ENCODE measurements around the gene PRPH. TPM values are rescaled to one million over a fixed set of nuclear protein-coding genes. Genes with fewer than 3 reads are reported as not detected.
"Not testable (repeated sequence)": the region's sequence is repeated elsewhere in the genome, so short reads cannot be mapped to it uniquely, and the experiment has no call there.

The PRPH gene
- total and polyA plus RNA-seq, 2 experiments from 2014 or later = not detected

GRCh38 chr12:49274396-49275069 is 20.4 kb upstream of the PRPH start:
- Histone ChIP-seq H3K36me3 (ENCODE audit: low read depth) (peaks cover 42% of the 10 kb centered on the region), H3K79me2 (ENCODE audit: insufficient read depth) (peaks cover 25% of the 10 kb centered on the region), H4K20me1 (ENCODE audit: insufficient read depth) (peaks cover 18% of the 10 kb centered on the region; the same call in 1 of the 2 replicates), H3K4me2 (ENCODE audit: unreplicated experiment) (no peak overlapping the region), H3K9me2 (ENCODE audit: insufficient read depth) (no peaks in the 10 kb centered on the region), H2AFZ (no peak overlapping the region), H3K27me3 (replicated peaks; ENCODE audit: insufficient read depth) (no peaks in the 10 kb centered on the region), H3K4me1 (ENCODE audit: insufficient read depth) (peaks cover 8% of the 10 kb centered on the region), H3K4me3 (no peak overlapping the region), H3K27ac (no peak overlapping the region), H3K9me3 (ENCODE audit: low read depth) (no peaks in the 10 kb centered on the region), H3F3A (ENCODE audit: insufficient read depth) (peaks cover 62% of the 10 kb centered on the region), H3K9ac (no peak overlapping the region)
- no peak for TF ChIP-seq EZH2 (IDR thresholded peaks at IDR 0.05; ENCODE audit: insufficient read depth, poor library complexity, severe bottlenecking)
- no peak for TF ChIP-seq EZH2phosphoT487 (IDR thresholded peaks at IDR 0.05; ENCODE audit: insufficient read depth, low read depth)
- in situ Hi-C loops (cut with MboI) = no loop called here
- 64% methylated on average over 7 of the region's 7 CpGs for WGBS, 2 experiments (ENCODE audit: low coverage in 1 of 2, low lambda C conversion rate in 2 of 2, missing lambda C conversion rate in 2 of 2)
- no peak for DNase-seq

- Histone ChIP-seq H3K27me3 (replicated peaks; ENCODE audit: insufficient read depth) (no peaks in the 10 kb centered on the region), H3K4me2 (ENCODE audit: unreplicated experiment) (no peak overlapping the region), H3F3A (ENCODE audit: insufficient read depth) (peaks cover 41% of the 10 kb centered on the region), H3K4me1 (ENCODE audit: insufficient read depth) (no peaks in the 10 kb centered on the region), H3K9ac (no peak overlapping the region), H3K9me2 (ENCODE audit: insufficient read depth) (no peaks in the 10 kb centered on the region), H4K20me1 (ENCODE audit: insufficient read depth) (0 out of 2 replicates have a peak, but pooled peaks cover 3% of the 10 kb centered on the region), H3K27ac (no peak overlapping the region), H3K4me3 (no peak overlapping the region), H2AFZ (no peak overlapping the region), H3K36me3 (ENCODE audit: low read depth) (peaks cover 22% of the 10 kb centered on the region), H3K9me3 (ENCODE audit: low read depth) (no peaks in the 10 kb centered on the region), H3K79me2 (ENCODE audit: insufficient read depth) (peaks cover 4% of the 10 kb centered on the region)
- 62 to 64% methylated on average over 13 of the region's 13 CpGs for WGBS, 2 experiments (ENCODE audit: low coverage in 1 of 2, low lambda C conversion rate in 2 of 2, missing lambda C conversion rate in 2 of 2)
- in situ Hi-C loops (cut with MboI) = no loop called here
- TF ChIP-seq EZH2 (IDR thresholded peaks at IDR 0.05; ENCODE audit: insufficient read depth, poor library complexity, severe bottlenecking) = no peak
- TF ChIP-seq EZH2phosphoT487 (IDR thresholded peaks at IDR 0.05; ENCODE audit: insufficient read depth, low read depth) = no peak
- DNase-seq = no peak
Measured at GRCh38 chr12:49276304-49277290, 18.4 kb upstream of the PRPH start.

GRCh38 chr12:49277466-49277865 is 17.5 kb upstream of the PRPH start:
- Histone ChIP-seq H3K79me2 (ENCODE audit: insufficient read depth) (no peaks in the 10 kb centered on the region), H3K9ac (no peak overlapping the region), H3K27me3 (replicated peaks; ENCODE audit: insufficient read depth) (no peaks in the 10 kb centered on the region), H3K9me2 (ENCODE audit: insufficient read depth) (no peaks in the 10 kb centered on the region), H3K4me3 (no peak overlapping the region), H4K20me1 (ENCODE audit: insufficient read depth) (no peaks in the 10 kb centered on the region), H3K9me3 (ENCODE audit: low read depth) (no peaks in the 10 kb centered on the region), H2AFZ (no peak overlapping the region), H3K36me3 (ENCODE audit: low read depth) (peaks cover 16% of the 10 kb centered on the region), H3F3A (ENCODE audit: insufficient read depth) (peaks cover 37% of the 10 kb centered on the region), H3K4me1 (ENCODE audit: insufficient read depth) (no peaks in the 10 kb centered on the region), H3K4me2 (ENCODE audit: unreplicated experiment) (no peak overlapping the region), H3K27ac (no peak overlapping the region)
- no peak for TF ChIP-seq EZH2phosphoT487 (IDR thresholded peaks at IDR 0.05; ENCODE audit: insufficient read depth, low read depth)
- TF ChIP-seq EZH2 (IDR thresholded peaks at IDR 0.05; ENCODE audit: insufficient read depth, poor library complexity, severe bottlenecking) = no peak
- WGBS, 2 experiments (ENCODE audit: low coverage in 1 of 2, low lambda C conversion rate in 2 of 2, missing lambda C conversion rate in 2 of 2) = 77 to 89% methylated on average over 7 of the region's 7 CpGs
- in situ Hi-C loops (cut with MboI) = no loop called here
- DNase-seq = no peak

DNA sequence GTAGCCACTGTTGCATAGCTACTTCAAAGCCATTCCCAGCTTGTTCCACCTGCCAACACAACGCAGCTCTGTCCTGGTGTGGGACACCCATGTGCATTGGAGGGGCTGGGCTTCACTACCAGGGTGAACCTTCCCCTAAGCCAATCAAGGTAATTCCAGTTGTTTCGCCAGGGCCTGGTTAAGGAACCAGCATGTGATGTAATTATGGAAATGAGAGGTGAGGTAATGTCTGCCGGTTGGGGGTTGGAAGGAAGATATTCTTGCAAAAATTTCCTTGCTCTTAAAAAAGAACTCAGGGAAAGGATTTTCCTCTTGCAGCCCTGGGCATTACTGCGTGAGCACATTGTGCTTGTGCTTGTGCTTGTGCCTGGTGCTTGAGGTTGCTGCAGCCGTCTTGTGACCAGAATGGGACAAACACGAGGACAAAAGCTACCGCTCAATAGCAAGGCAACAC is 15.2 kb upstream of the PRPH start:
- Histone ChIP-seq H3K4me1 (ENCODE audit: insufficient read depth) (no peaks in the 10 kb centered on the region), H4K20me1 (ENCODE audit: insufficient read depth) (no peaks in the 10 kb centered on the region), H3K4me2 (ENCODE audit: unreplicated experiment) (no peak overlapping the region), H3K4me3 (no peak overlapping the region), H2AFZ (no peak overlapping the region), H3F3A (ENCODE audit: insufficient read depth) (peaks cover 15% of the 10 kb centered on the region), H3K27me3 (replicated peaks; ENCODE audit: insufficient read depth) (no peaks in the 10 kb centered on the region), H3K27ac (no peak overlapping the region), H3K9me2 (ENCODE audit: insufficient read depth) (no peaks in the 10 kb centered on the region), H3K36me3 (ENCODE audit: low read depth) (no peaks in the 10 kb centered on the region), H3K9me3 (ENCODE audit: low read depth) (no peaks in the 10 kb centered on the region), H3K79me2 (ENCODE audit: insufficient read depth) (no peaks in the 10 kb centered on the region), H3K9ac (no peak overlapping the region)
- no peak for DNase-seq
- in situ Hi-C loops (cut with MboI) = no loop called here
- 64 to 70% methylated on average over 7 of the region's 7 CpGs for WGBS, 2 experiments (ENCODE audit: low coverage in 1 of 2, low lambda C conversion rate in 2 of 2, missing lambda C conversion rate in 2 of 2)
- no peak for TF ChIP-seq EZH2phosphoT487 (IDR thresholded peaks at IDR 0.05; ENCODE audit: insufficient read depth, low read depth)
- no peak for TF ChIP-seq EZH2 (IDR thresholded peaks at IDR 0.05; ENCODE audit: insufficient read depth, poor library complexity, severe bottlenecking)

GRCh38 chr12:49280545-49280944 is 14.4 kb upstream of the PRPH start:
- H3K9me3 ChIP-seq (ENCODE audit: low read depth); H3K9ac ChIP-seq; H3F3A ChIP-seq (ENCODE audit: insufficient read depth); H3K27ac ChIP-seq; H4K20me1 ChIP-seq (ENCODE audit: insufficient read depth); H3K4me2 ChIP-seq (ENCODE audit: unreplicated experiment); H3K79me2 ChIP-seq (ENCODE audit: insufficient read depth); in situ Hi-C loops (cut with MboI); H2AFZ ChIP-seq; H3K4me3 ChIP-seq; H3K27me3 ChIP-seq (replicated peaks; ENCODE audit: insufficient read depth); H3K4me1 ChIP-seq (ENCODE audit: insufficient read depth); H3K9me2 ChIP-seq (ENCODE audit: insufficient read depth); DNase-seq; H3K36me3 ChIP-seq (ENCODE audit: low read depth): not testable (repeated sequence)
- WGBS, 2 experiments (ENCODE audit: low coverage in 1 of 2, low lambda C conversion rate in 2 of 2, missing lambda C conversion rate in 2 of 2) = 85 to 86% methylated on average over 6 of the region's 6 CpGs

All from GM23248 (cell line).